ENCODE measurements around the gene TCAIM.

The TCAIM gene

DNA sequence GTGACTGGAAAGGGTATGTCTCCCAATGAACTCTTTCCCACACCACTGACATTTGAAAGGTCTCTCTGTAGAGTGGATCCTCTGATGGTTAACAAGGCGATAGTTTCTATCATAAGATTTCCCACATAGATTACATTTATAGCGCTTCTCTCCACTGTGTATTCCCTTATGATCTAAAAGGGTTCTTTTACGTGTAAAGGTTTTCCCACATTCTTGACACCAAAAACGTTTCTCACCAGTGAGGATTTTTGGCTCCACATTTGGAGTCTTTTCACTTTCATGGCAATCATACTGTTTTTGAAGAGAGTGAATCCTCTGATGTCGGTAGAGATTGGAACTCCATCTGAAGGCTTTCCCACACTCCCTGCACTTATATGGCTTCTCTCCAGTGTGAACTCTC is 108.4 kb downstream of the TCAIM start:
- DNase-seq, result no peak

DNA sequence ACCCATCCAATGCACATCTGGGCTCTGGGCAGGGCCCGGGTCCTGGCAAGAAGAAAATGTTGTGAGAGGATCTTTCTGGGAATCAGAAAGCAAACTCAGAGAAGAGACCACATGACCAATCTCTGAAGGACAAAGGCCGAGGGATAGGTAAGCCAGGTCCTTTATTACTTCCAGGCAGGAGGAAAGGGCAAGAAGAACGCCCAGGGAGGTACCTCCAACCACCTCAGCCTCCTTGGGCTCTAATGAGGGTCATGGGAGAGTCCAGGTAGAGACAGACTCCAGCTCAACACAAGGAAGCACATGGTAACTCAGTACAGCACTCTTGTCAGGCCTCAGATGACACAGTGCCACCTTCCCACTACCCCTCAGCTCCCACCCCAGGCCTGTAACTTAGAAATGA is 112.9 kb downstream of the TCAIM start:
- DNase-seq, result no peak

DNA sequence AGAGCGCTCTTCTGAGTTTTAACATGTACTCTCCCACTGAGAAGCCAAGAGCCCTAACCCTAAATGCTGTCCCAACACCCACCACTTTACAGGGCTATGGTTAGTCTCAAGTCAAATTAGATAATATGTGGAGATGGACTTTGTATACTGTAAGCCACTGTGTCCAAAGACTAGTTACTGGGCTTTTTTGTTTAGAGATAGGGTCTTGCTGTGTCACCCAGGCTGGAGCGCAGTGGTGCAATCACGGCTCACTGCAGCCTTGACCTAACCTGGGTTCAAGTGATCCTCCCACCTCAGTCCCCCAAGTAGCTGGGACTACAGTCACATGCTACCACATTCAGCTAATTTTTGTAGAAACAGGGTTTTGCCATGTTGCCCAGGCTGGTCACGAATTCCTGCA is 115.7 kb downstream of the TCAIM start:
- no peak for DNase-seq

DNA sequence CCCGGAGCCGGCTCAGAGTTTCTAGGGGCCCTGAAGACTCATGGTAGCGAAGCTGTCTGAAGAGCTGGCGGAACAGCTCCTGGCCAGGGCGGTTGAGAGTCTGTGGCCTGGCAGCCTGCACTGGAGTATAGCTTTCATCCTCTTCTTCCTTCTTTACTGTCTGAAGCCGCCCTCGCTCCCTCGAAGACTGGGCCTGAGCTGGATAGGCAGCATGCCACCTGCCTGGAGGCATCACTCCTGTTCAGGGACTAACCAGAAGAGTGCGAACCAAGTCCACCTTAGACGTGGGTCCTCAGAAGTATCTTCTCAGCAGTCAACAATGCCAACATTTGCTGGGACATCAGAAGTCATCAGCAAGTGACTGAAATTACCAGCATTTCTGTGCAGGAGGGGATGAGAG is 116.8 kb downstream of the TCAIM start:
- DNase-seq, result no peak

Measured in 8988T (cell line).